ENCODE measurements around the gene ADM2.

- TF ChIP-seq, protein P1, sequence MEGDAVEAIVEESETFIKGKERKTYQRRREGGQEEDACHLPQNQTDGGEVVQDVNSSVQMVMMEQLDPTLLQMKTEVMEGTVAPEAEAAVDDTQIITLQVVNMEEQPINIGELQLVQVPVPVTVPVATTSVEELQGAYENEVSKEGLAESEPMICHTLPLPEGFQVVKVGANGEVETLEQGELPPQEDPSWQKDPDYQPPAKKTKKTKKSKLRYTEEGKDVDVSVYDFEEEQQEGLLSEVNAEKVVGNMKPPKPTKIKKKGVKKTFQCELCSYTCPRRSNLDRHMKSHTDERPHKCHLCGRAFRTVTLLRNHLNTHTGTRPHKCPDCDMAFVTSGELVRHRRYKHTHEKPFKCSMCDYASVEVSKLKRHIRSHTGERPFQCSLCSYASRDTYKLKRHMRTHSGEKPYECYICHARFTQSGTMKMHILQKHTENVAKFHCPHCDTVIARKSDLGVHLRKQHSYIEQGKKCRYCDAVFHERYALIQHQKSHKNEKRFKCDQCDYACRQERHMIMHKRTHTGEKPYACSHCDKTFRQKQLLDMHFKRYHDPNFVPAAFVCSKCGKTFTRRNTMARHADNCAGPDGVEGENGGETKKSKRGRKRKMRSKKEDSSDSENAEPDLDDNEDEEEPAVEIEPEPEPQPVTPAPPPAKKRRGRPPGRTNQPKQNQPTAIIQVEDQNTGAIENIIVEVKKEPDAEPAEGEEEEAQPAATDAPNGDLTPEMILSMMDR (IDR thresholded peaks at IDR 0.05) = no peak
- TF ChIP-seq, protein P2, sequence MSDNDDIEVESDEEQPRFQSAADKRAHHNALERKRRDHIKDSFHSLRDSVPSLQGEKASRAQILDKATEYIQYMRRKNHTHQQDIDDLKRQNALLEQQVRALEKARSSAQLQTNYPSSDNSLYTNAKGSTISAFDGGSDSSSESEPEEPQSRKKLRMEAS (IDR thresholded peaks at IDR 0.05; ENCODE audit: low read depth) = no peak
- no peak for TF ChIP-seq CHD2 (IDR thresholded peaks at IDR 0.05; ENCODE audit: low read length, partially characterized antibody)
- no peak for TF ChIP-seq TEAD4 (IDR thresholded peaks at IDR 0.05; ENCODE audit: borderline replicate concordance, insufficient read depth)
Observed at GRCh38 chr22:50506611-50507420, 25.5 kb downstream of the ADM2 start.

All from SK-N-SH (cell line).